Endothelial cell (in vitro differentiated cells): ENCODE results near the gene MBD4. TPM values are rescaled to one million over a fixed set of nuclear protein-coding genes. Genes with fewer than 3 reads are reported as not detected.

Source experiments
- DNase-seq: peaks from one replicate; pipeline ENCODE4 v3.0.0; 2021; ENCODE audit warnings: low spot score
- H3K27ac Mint-ChIP-seq: one replicate; pipeline ENCODE4 v1.8.0; 2021; ENCODE audit warnings: mixed read lengths, inconsistent platforms; ENCODE audit not compliant: unreplicated experiment
- H3K27me3 Mint-ChIP-seq: one replicate; pipeline ENCODE4 v1.8.0; 2021; ENCODE audit warnings: mild to moderate bottlenecking, moderate library complexity, mixed read lengths, inconsistent platforms; ENCODE audit not compliant: unreplicated experiment
- H3K36me3 Mint-ChIP-seq: one replicate; pipeline ENCODE4 v1.8.0; 2021; ENCODE audit warnings: mild to moderate bottlenecking, low read depth, mixed read lengths, inconsistent platforms; ENCODE audit not compliant: unreplicated experiment
- H3K4me1 Mint-ChIP-seq: one replicate; pipeline ENCODE4 v1.8.0; 2021; ENCODE audit warnings: mild to moderate bottlenecking, mixed read lengths, inconsistent platforms; ENCODE audit not compliant: unreplicated experiment
- H3K4me3 Mint-ChIP-seq: one replicate; pipeline ENCODE4 v1.8.0; 2021; ENCODE audit warnings: mild to moderate bottlenecking, mixed read lengths, inconsistent platforms; ENCODE audit not compliant: unreplicated experiment
- H3K9me3 Mint-ChIP-seq: one replicate; pipeline ENCODE4 v1.8.0; 2021; ENCODE audit warnings: mixed read lengths, inconsistent platforms; ENCODE audit not compliant: unreplicated experiment
- CTCF ChIP-seq: fragments of 200-600 bp; sonication (generic); IDR thresholded peaks from one replicate; pipeline ENCODE4 v1.5.0; 2021; ENCODE audit warnings: antibody characterized with exemption; ENCODE audit not compliant: unreplicated experiment
- total RNA-seq: library from RNA; stranded (reverse); fragmentation: NEBNext Ultra II Directional; extraction: Animal tissue kit (Norgen Biotek cat#: 25700); gene quantifications from one replicate; pipeline ENCODE4 v1.2.1, GENCODE V29; 2021; ENCODE audit not compliant: unreplicated experiment

MBD4 gene
- total RNA-seq, 1 donor from 2014 or later = 30.6 TPM

- Mint-ChIP-seq H3K9me3 (no peaks in the 10 kb centered on the region), H3K27me3 (peaks cover 12% of the 10 kb centered on the region), H3K4me3 (no peak overlapping the region), H3K27ac (no peak overlapping the region), H3K4me1 (peaks cover 6% of the 10 kb centered on the region), H3K36me3 (peaks cover 12% of the 10 kb centered on the region)
- no peak for DNase-seq
- TF ChIP-seq CTCF = no peak
Observed at GRCh38 chr3:129382366-129382765, 57.4 kb downstream of the MBD4 start.

Other genes with a start within 250 kb of the MBD4 start
- 149 TPM for gene COPG1, start 190.3 kb downstream of the MBD4 start, total RNA-seq
- 36.4 TPM for gene HMCES, start 161.1 kb downstream of the MBD4 start, total RNA-seq
- 0.21 TPM for gene EFCAB12, start 11.3 kb downstream of the MBD4 start, total RNA-seq
- 25.1 TPM for gene IFT122, start 276 bp upstream of the MBD4 start, total RNA-seq
- not detected for gene RHO, start 88.7 kb upstream of the MBD4 start, total RNA-seq
- 2.7 TPM for gene H1-8, start 103.2 kb upstream of the MBD4 start, total RNA-seq
- gene PLXND1, start 166.7 kb upstream of the MBD4 start, total RNA-seq = 1,753 TPM